22Rv1 (cell line): ENCODE measurements around the gene MACF1.

Source experiments
- H3K27ac ChIP-seq: fragments of 450-650 bp; 2 replicates; pipeline ENCODE4 v1.5.1; 2017
- ZFX ChIP-seq: fragments of 450-650 bp; IDR thresholded peaks from 2 replicates; pipeline ENCODE4 v1.6.1; 2017; ENCODE audit warnings: antibody characterized with exemption, borderline replicate concordance
- TF ChIP-seq, protein P1 (sequence below): fragments of 450-650 bp; IDR thresholded peaks from 2 replicates; pipeline ENCODE4 v1.5.1; 2017; ENCODE audit warnings: mild to moderate bottlenecking

The MACF1 gene

DNA sequence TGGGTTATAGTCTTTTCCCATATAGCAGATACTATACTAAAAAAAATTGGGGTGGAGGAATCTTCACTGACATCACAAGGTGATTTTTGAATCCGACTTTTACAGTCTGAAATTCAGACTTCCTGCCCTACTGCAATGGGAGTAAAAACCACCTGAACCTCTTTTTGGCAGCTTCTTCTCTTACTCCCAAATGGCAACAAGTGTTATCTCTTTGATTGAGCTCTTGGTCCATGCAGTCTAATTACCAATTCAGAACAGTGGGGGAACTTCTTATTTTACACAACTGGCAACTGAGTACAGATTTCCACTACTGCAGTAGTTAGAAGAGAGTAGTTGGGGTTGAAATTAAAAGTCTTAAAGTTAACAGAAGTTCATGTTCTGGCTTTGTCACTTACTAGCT lies 62.3 kb downstream of the MACF1 start:
- no peak overlapping the region for H3K27ac ChIP-seq
- TF ChIP-seq, protein P1, sequence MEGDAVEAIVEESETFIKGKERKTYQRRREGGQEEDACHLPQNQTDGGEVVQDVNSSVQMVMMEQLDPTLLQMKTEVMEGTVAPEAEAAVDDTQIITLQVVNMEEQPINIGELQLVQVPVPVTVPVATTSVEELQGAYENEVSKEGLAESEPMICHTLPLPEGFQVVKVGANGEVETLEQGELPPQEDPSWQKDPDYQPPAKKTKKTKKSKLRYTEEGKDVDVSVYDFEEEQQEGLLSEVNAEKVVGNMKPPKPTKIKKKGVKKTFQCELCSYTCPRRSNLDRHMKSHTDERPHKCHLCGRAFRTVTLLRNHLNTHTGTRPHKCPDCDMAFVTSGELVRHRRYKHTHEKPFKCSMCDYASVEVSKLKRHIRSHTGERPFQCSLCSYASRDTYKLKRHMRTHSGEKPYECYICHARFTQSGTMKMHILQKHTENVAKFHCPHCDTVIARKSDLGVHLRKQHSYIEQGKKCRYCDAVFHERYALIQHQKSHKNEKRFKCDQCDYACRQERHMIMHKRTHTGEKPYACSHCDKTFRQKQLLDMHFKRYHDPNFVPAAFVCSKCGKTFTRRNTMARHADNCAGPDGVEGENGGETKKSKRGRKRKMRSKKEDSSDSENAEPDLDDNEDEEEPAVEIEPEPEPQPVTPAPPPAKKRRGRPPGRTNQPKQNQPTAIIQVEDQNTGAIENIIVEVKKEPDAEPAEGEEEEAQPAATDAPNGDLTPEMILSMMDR: no peak
- TF ChIP-seq ZFX: no peak

- TF ChIP-seq, protein P1: no peak
- TF ChIP-seq ZFX: no peak
- H3K27ac ChIP-seq: peak overlapping the region; percentile 69
Observed at GRCh38 chr1:39268112-39268581, 63.7 kb downstream of the MACF1 start.

- H3K27ac ChIP-seq: peak overlapping the region; percentile 69
- TF ChIP-seq, protein P1: no peak
- TF ChIP-seq ZFX: no peak
Observed at GRCh38 chr1:39268906-39269305, 64.4 kb downstream of the MACF1 start.

DNA sequence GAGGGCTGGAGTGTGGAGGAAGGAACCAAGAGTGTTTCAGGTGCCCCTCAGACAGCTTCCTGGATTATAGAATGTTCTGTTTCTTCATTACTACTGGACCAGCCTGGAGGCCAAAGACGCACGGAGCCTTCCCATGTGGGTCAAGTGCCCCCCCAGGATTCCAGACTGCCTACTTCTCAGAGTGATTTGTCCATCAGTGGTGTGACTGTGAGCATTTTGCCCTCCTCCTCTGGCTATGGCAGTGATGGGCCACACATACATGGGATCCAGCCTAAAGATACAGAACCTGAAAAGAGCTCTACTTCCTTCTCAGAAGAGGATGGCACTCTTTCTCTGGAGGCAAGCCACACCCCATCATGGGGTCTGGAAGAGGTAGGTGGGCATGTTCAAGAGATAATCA lies 64.9 kb downstream of the MACF1 start:
- no peak for TF ChIP-seq ZFX
- TF ChIP-seq, protein P1: no peak
- H3K27ac ChIP-seq: no peak overlapping the region

DNA sequence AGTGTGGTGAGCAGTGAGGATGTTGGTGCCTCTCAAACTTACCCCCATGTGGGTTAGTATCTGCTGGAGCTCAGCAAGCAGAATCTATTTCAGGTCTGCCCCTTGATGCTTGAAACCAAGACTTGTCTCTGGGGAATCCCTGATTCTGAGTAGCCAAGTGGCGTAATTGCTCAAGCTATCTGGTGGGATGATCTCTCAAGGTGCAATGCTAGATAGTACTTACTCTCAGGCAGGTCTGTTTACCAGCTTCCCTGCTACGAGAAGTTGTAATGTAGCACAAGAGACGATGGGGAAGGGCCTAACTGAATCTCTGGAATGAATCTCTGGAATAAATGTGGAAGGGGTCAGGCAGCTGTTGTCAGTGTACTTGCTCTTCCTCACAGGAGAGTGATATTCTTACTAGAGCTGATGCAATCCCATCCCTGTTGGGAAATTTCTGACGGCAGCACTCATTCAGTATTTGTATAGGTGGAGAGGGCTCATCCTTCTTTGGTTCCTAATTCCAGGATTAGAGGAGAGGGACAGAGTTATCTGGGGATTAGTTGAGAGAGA lies 65.4 kb downstream of the MACF1 start:
- TF ChIP-seq ZFX: no peak
- TF ChIP-seq, protein P1: no peak
- no peak overlapping the region for H3K27ac ChIP-seq

- TF ChIP-seq ZFX: no peak
- TF ChIP-seq, protein P1: no peak
- H3K27ac ChIP-seq: no peak overlapping the region
Observed at GRCh38 chr1:39270368-39270767, 65.9 kb downstream of the MACF1 start.

DNA sequence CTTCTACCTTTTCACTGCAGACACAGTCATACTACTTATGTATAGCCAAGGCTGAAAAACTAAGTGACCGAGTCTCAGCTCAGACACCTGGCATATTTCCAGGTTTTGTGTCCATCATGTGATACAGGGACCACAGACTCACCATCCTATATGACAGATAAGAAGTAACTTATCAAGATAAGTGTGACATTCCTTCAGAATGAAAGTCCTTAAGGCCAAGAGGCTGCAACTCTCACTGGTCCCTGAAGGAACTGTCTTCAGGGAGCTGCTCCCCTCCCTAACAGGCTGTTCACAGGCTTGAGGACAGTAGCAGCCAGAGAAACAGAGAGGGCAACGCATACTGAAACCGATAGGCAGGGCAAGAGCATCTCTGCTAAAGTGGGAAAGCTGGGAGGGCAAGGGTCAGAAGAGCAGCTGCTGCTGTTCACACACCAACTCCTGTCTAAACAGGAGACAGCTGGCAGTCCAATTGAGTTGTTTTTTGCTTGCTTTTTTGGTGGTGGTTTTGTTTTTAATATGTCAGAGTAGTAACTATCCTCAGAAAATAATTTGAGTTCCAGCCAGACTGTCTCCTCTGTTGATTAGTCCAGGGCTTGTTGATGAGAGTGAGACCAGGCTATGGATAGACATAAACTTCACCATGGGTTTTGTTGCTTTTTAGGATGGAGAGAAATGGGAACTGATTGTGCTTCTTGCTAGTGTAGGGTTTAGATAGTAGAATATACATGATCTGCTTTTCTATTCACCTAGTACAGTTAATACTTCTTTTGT lies 67.7 kb downstream of the MACF1 start:
- TF ChIP-seq ZFX: no peak
- TF ChIP-seq, protein P1: no peak
- H3K27ac ChIP-seq: no peak overlapping the region
